Stomach (tissue), 9 donors: ENCODE data around the gene PDE8B. TPM values are rescaled to one million over a fixed set of nuclear protein-coding genes. Genes with fewer than 3 reads are reported as not detected.

Experiments used
- DNase-seq, 2 donors: peaks; one replicate each; pipeline versions ENCODE4 v3.0.0 to v3.0.0-alpha.2; 2013 to 2019
- H3K27ac ChIP-seq, 5 donors: fragments of 200-600 bp in 4 of 5; sonication (generic) in 4 of 5; one replicate each; pipeline ENCODE4 v1.5.1; 2013 to 2019; ENCODE audit warnings: mild to moderate bottlenecking in 1 of 5, moderate library complexity in 1 of 5
- H3K27me3 ChIP-seq, 3 donors: fragments of 200-600 bp; sonication (generic); one replicate each; pipeline ENCODE4 v1.5.1; 2017 to 2019; ENCODE audit warnings: mixed run types in 1 of 3
- H3K36me3 ChIP-seq, 4 donors: fragments of 200-600 bp; sonication (generic); 1 replicate in 3 of 4; 2 replicates in 1 of 4; pipeline ENCODE4 v1.5.1; 2016 to 2019
- H3K4me1 ChIP-seq, 4 donors: fragments of 200-600 bp; sonication (generic); one replicate each; pipeline ENCODE4 v1.5.1; 2016 to 2019
- H3K4me3 ChIP-seq, 4 donors: fragments of 200-600 bp; sonication (generic) in 3 of 4; one replicate each; pipeline ENCODE4 v1.5.1; 2016 to 2019; ENCODE audit warnings: mild to moderate bottlenecking in 1 of 4
- H3K9me3 ChIP-seq, 4 donors: fragments of 200-600 bp; sonication (generic); one replicate each; pipeline ENCODE4 v1.5.1; 2016 to 2019
- EP300 ChIP-seq: sonication (generic); formaldehyde crosslinking; IDR thresholded peaks from one replicate; pipeline ENCODE4 v1.6.1; 2017; ENCODE audit warnings: antibody characterized with exemption
- POLR2A ChIP-seq, 4 donors: fragments of 450-650 bp; IDR thresholded peaks; one replicate each; pipeline ENCODE4 v1.6.1; 2016; ENCODE audit warnings: antibody characterized with exemption in 4 of 4, control low read depth in 2 of 4, mild to moderate bottlenecking in 1 of 4, moderate library complexity in 1 of 4
- POLR2AphosphoS5 ChIP-seq, 3 donors: sonication (generic); formaldehyde crosslinking; IDR thresholded peaks; one replicate each; pipeline ENCODE4 v1.6.1; 2016; ENCODE audit warnings: antibody characterized with exemption in 3 of 3
- WGBS, 5 donors: extraction: QIAGEN DNeasy Blood & Tissue Kit in 3 of 5; methylation state at CpG; one replicate each; pipeline versions ENCODE4 v1.1.5 to v1.1.7; 2013 to 2018; 5-methylcytosine and 5-hydroxymethylcytosine counted together
- intact Hi-C: fragments of 100-400 bp; cut with DNase I; formaldehyde crosslinking; loops from one replicate; pipeline ENCODE4 v1.15.1; 2023; ENCODE audit warnings: low total_unique reads
- polyA plus RNA-seq, 3 donors: library from polyadenylated mRNA; stranded (reverse); fragments of 200-250 nt; gene quantifications; one replicate each; pipeline ENCODE4 v1.2.3, GENCODE V29; 2013
- total RNA-seq, 5 donors: library from RNA; depleted of rRNA; stranded (reverse); fragments of >200 nt; gene quantifications; one replicate each; pipeline versions ENCODE4 v1.1.0 to v1.2.3, GENCODE V29; 2014 to 2016
- TF ChIP-seq, protein P1 (sequence below), 7 experiments: fragments of 450-650 bp in 4 of 7; fragments of 200-600 bp in 3 of 7; sonication (generic) in 3 of 7; IDR thresholded peaks; one replicate each; pipeline ENCODE4 v1.5.1; 2016 to 2019; ENCODE audit warnings: antibody characterized with exemption in 7 of 7, control low read depth in 2 of 7, mild to moderate bottlenecking in 1 of 7
- donor health status: healthy with polysubstance abuse.
- donor health status: Bipolar disorder and iron deficiency.
- donor health status: healthy.

Gene PDE8B
- total and polyA plus RNA-seq, 8 donors = 0.56 to 243 (median 3.5) TPM; not detected in 1

- H3K4me1 ChIP-seq = peaks cover 0 to 3% (median 0%) of the 10 kb centered on the region in 4 donors
- H3K27me3 ChIP-seq = no peaks in the 10 kb centered on the region
- H3K9me3 ChIP-seq = no peaks in the 10 kb centered on the region
- H3K36me3 ChIP-seq = no peaks in the 10 kb centered on the region
- intact Hi-C loops = no loop called here
- TF ChIP-seq EP300 = no peak
- TF ChIP-seq POLR2A (IDR thresholded peaks at IDR 0.05) = no peak
- TF ChIP-seq, protein P1, sequence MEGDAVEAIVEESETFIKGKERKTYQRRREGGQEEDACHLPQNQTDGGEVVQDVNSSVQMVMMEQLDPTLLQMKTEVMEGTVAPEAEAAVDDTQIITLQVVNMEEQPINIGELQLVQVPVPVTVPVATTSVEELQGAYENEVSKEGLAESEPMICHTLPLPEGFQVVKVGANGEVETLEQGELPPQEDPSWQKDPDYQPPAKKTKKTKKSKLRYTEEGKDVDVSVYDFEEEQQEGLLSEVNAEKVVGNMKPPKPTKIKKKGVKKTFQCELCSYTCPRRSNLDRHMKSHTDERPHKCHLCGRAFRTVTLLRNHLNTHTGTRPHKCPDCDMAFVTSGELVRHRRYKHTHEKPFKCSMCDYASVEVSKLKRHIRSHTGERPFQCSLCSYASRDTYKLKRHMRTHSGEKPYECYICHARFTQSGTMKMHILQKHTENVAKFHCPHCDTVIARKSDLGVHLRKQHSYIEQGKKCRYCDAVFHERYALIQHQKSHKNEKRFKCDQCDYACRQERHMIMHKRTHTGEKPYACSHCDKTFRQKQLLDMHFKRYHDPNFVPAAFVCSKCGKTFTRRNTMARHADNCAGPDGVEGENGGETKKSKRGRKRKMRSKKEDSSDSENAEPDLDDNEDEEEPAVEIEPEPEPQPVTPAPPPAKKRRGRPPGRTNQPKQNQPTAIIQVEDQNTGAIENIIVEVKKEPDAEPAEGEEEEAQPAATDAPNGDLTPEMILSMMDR (IDR thresholded peaks at IDR 0.05) = no peak
- TF ChIP-seq POLR2AphosphoS5 (IDR thresholded peaks at IDR 0.05) = no peak
- H3K27ac ChIP-seq = no peak overlapping the region
- DNase-seq = no peak
- WGBS, 5 donors = 63 to 75% (median 64%) methylated on average over 3 of the region's 3 CpGs
- H3K4me3 ChIP-seq = no peak overlapping the region
These were observed 25.6 kb downstream of the PDE8B start for GRCh38 chr5:77235846-77236721.

DNA sequence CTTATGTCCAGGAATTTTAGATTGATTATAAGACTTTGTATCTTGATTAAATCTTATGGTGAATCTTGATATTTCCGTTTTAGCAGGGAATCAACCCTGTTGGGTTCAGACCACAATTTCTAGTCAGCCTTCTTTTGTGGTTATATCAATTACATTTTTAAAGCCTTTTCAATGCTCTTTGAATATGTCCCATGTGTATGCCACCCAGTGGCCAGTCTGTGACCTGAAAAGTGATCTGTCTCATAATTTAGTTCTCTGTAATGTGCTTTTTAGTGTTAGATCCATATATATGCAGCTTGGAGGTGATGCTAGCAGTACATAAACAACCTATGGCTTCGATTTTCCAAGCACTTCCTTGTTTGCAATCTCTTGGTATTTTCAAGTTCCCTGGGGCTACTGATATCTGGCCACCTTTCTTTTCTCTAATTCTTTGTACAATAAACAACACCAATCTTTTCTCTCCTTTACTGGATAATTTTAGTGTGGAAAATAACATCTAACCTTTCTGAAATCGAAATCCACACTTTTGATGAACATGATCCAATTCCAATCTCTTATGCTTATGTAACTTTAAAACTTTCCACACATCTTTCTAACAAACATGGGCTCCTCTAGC, 28.8 kb downstream of the PDE8B start:
- peak in 1 of 2 donors; percentile 24 for DNase-seq
- no peak overlapping the region for H3K4me3 ChIP-seq
- TF ChIP-seq POLR2A (IDR thresholded peaks at IDR 0.05) = no peak
- TF ChIP-seq POLR2AphosphoS5 (IDR thresholded peaks at IDR 0.05) = no peak
- TF ChIP-seq, protein P1 (IDR thresholded peaks at IDR 0.05) = peak in 2 of 7 experiments; percentile 29 to 32
- no peak for TF ChIP-seq EP300
- peaks cover 0 to 11% (median 0%) of the 10 kb centered on the region in 4 donors for H3K4me1 ChIP-seq
- no peak overlapping the region for H3K27ac ChIP-seq
- H3K9me3 ChIP-seq = no peaks in the 10 kb centered on the region
- H3K27me3 ChIP-seq = no peaks in the 10 kb centered on the region
- intact Hi-C loops = no loop called here
- WGBS, 5 donors = 36 to 50% (median 48%) methylated on average over 3 of the region's 3 CpGs
- H3K36me3 ChIP-seq = no peaks in the 10 kb centered on the region

GRCh38 chr5:77241444-77241843, 31.0 kb downstream of the PDE8B start:
- Histone ChIP-seq H3K27me3 (no peaks in the 10 kb centered on the region), H3K4me1 (peaks cover 0 to 11% (median 0%) of the 10 kb centered on the region in 4 donors), H3K4me3 (no peak overlapping the region), H3K27ac (no peak overlapping the region), H3K9me3 (no peaks in the 10 kb centered on the region), H3K36me3 (no peaks in the 10 kb centered on the region)
- no peak for TF ChIP-seq POLR2AphosphoS5 (IDR thresholded peaks at IDR 0.05)
- TF ChIP-seq EP300 = no peak
- TF ChIP-seq POLR2A (IDR thresholded peaks at IDR 0.05) = no peak
- TF ChIP-seq, protein P1 (IDR thresholded peaks at IDR 0.05) = no peak
- 15 to 50% (median 33%) methylated on average over 1 of the region's 1 CpG for WGBS, 5 donors
- DNase-seq = no peak
- intact Hi-C loops = no loop called here

- no peaks in the 10 kb centered on the region for H3K4me1 ChIP-seq
- 90 to 94% (median 91%) methylated on average over 2 of the region's 2 CpGs for WGBS, 5 donors
- H3K27me3 ChIP-seq = no peaks in the 10 kb centered on the region
- TF ChIP-seq EP300 (no peak), POLR2AphosphoS5 (IDR thresholded peaks at IDR 0.05) (no peak), POLR2A (IDR thresholded peaks at IDR 0.05) (no peak)
- TF ChIP-seq, protein P1 (IDR thresholded peaks at IDR 0.05) = no peak
- H3K9me3 ChIP-seq = no peaks in the 10 kb centered on the region
- H3K27ac ChIP-seq = no peak overlapping the region
- no peaks in the 10 kb centered on the region for H3K36me3 ChIP-seq
- DNase-seq = no peak
- no peak overlapping the region for H3K4me3 ChIP-seq
- intact Hi-C loops = no loop called here
These were observed 39.0 kb downstream of the PDE8B start for GRCh38 chr5:77249475-77249874.
